ENCODE measurements around the gene CPEB1.
A peak's percentile ranks its signal among the peaks of the same experiment; 100 is the strongest.
"Not testable (repeated sequence)": the region's sequence is repeated elsewhere in the genome, so short reads cannot be mapped to it uniquely, and the experiment has no call there.

The CPEB1 gene

GRCh38 chr15:82650046-82650670, 3.0 kb upstream of the CPEB1 start:
- Histone ChIP-seq H3K36me3 (ENCODE audit: control insufficient read depth in 5 of 5, insufficient read depth in 5 of 5, low read length in 5 of 5) (no peaks in the 10 kb centered on the region), H3K9me3 (ENCODE audit: control insufficient read depth in 5 of 5, low read length in 5 of 5) (no peaks in the 10 kb centered on the region), H3K27me3 (ENCODE audit: control insufficient read depth in 5 of 5, insufficient read depth in 4 of 5, low read length in 5 of 5) (peaks cover 0 to 15% (median 11%) of the 10 kb centered on the region in 5 donors), H3K4me3 (ENCODE audit: low read depth in 1 of 5, low read length in 5 of 5) (no peak overlapping the region), H3K4me1 (ENCODE audit: control insufficient read depth in 5 of 5, insufficient read depth in 5 of 5, low read length in 5 of 5) (peaks cover 0 to 25% (median 23%) of the 10 kb centered on the region in 5 donors), H3K9ac (ENCODE audit: low read length in 5 of 5) (no peak overlapping the region), H3K27ac (ENCODE audit: low read depth, low read length) (no peak overlapping the region)

- Histone ChIP-seq H3K4me1 (ENCODE audit: control insufficient read depth in 5 of 5, insufficient read depth in 5 of 5, low read length in 5 of 5) (peaks cover 0 to 25% (median 23%) of the 10 kb centered on the region in 5 donors), H3K9me3 (ENCODE audit: control insufficient read depth in 5 of 5, low read length in 5 of 5) (no peaks in the 10 kb centered on the region), H3K9ac (ENCODE audit: low read length in 5 of 5) (no peak overlapping the region), H3K27ac (ENCODE audit: low read depth, low read length) (no peak overlapping the region), H3K27me3 (ENCODE audit: control insufficient read depth in 5 of 5, insufficient read depth in 4 of 5, low read length in 5 of 5) (peaks cover 0 to 15% (median 11%) of the 10 kb centered on the region in 5 donors), H3K36me3 (ENCODE audit: control insufficient read depth in 5 of 5, insufficient read depth in 5 of 5, low read length in 5 of 5) (no peaks in the 10 kb centered on the region), H3K4me3 (ENCODE audit: low read depth in 1 of 5, low read length in 5 of 5) (no peak overlapping the region)
Observed at GRCh38 chr15:82649226-82649999, 2.2 kb upstream of the CPEB1 start.

GRCh38 chr15:82648257-82649103, 1.3 kb upstream of the CPEB1 start:
- H3K36me3 ChIP-seq (ENCODE audit: control insufficient read depth in 5 of 5, insufficient read depth in 5 of 5, low read length in 5 of 5): no peaks in the 10 kb centered on the region
- no peak overlapping the region for H3K27ac ChIP-seq (ENCODE audit: low read depth, low read length)
- peak overlapping the region; percentile 48 to 65 (median 54) for H3K4me3 ChIP-seq (ENCODE audit: low read depth in 1 of 5, low read length in 5 of 5)
- peaks cover 0 to 25% (median 23%) of the 10 kb centered on the region in 5 donors for H3K4me1 ChIP-seq (ENCODE audit: control insufficient read depth in 5 of 5, insufficient read depth in 5 of 5, low read length in 5 of 5)
- peak overlapping the region in 1 of 5 donors; percentile 11 for H3K9ac ChIP-seq (ENCODE audit: low read length in 5 of 5)
- H3K9me3 ChIP-seq (ENCODE audit: control insufficient read depth in 5 of 5, low read length in 5 of 5): no peaks in the 10 kb centered on the region
- peaks cover 0 to 16% (median 13%) of the 10 kb centered on the region in 5 donors for H3K27me3 ChIP-seq (ENCODE audit: control insufficient read depth in 5 of 5, insufficient read depth in 4 of 5, low read length in 5 of 5)

- Histone ChIP-seq H3K9me3 (ENCODE audit: control insufficient read depth in 5 of 5, low read length in 5 of 5) (no peaks in the 10 kb centered on the region), H3K27ac (ENCODE audit: low read depth, low read length) (no peak overlapping the region), H3K4me1 (ENCODE audit: control insufficient read depth in 5 of 5, insufficient read depth in 5 of 5, low read length in 5 of 5) (peaks cover 0 to 25% (median 23%) of the 10 kb centered on the region in 5 donors), H3K27me3 (ENCODE audit: control insufficient read depth in 5 of 5, insufficient read depth in 4 of 5, low read length in 5 of 5) (peaks cover 0 to 16% (median 13%) of the 10 kb centered on the region in 5 donors), H3K36me3 (ENCODE audit: control insufficient read depth in 5 of 5, insufficient read depth in 5 of 5, low read length in 5 of 5) (no peaks in the 10 kb centered on the region), H3K9ac (ENCODE audit: low read length in 5 of 5) (peak overlapping the region in 1 of 5 donors; percentile 11), H3K4me3 (ENCODE audit: low read depth in 1 of 5, low read length in 5 of 5) (peak overlapping the region; percentile 48 to 65 (median 55))
Observed at GRCh38 chr15:82647835-82648256, 683 bp upstream of the CPEB1 start.

GRCh38 chr15:82646250-82647044, 716 bp downstream of the CPEB1 start:
- Histone ChIP-seq H3K27me3 (ENCODE audit: control insufficient read depth in 5 of 5, insufficient read depth in 4 of 5, low read length in 5 of 5) (peaks cover 0 to 18% (median 13%) of the 10 kb centered on the region in 5 donors), H3K9me3 (ENCODE audit: control insufficient read depth in 5 of 5, low read length in 5 of 5) (no peaks in the 10 kb centered on the region), H3K4me1 (ENCODE audit: control insufficient read depth in 5 of 5, insufficient read depth in 5 of 5, low read length in 5 of 5) (peaks cover 0 to 25% (median 23%) of the 10 kb centered on the region in 5 donors), H3K4me3 (ENCODE audit: low read depth in 1 of 5, low read length in 5 of 5) (peak overlapping the region in 4 of 5 donors; percentile 48 to 65 (median 54)), H3K36me3 (ENCODE audit: control insufficient read depth in 5 of 5, insufficient read depth in 5 of 5, low read length in 5 of 5) (no peaks in the 10 kb centered on the region), H3K9ac (ENCODE audit: low read length in 5 of 5) (peak overlapping the region in 1 of 5 donors; percentile 30), H3K27ac (ENCODE audit: low read depth, low read length) (no peak overlapping the region)

- H3K4me3 ChIP-seq (ENCODE audit: low read depth in 1 of 5, low read length in 5 of 5); H3K27ac ChIP-seq (ENCODE audit: low read depth, low read length); H3K9me3 ChIP-seq (ENCODE audit: control insufficient read depth in 5 of 5, low read length in 5 of 5); H3K36me3 ChIP-seq (ENCODE audit: control insufficient read depth in 5 of 5, insufficient read depth in 5 of 5, low read length in 5 of 5); H3K9ac ChIP-seq (ENCODE audit: low read length in 5 of 5): not testable (repeated sequence)
- peaks cover 0 to 25% (median 23%) of the 10 kb centered on the region in 5 donors for H3K4me1 ChIP-seq (ENCODE audit: control insufficient read depth in 5 of 5, insufficient read depth in 5 of 5, low read length in 5 of 5)
- H3K27me3 ChIP-seq (ENCODE audit: control insufficient read depth in 5 of 5, insufficient read depth in 4 of 5, low read length in 5 of 5): peaks cover 0 to 27% (median 16%) of the 10 kb centered on the region in 5 donors
Observed at GRCh38 chr15:82644967-82645852, 2.0 kb downstream of the CPEB1 start.

GRCh38 chr15:82643992-82644391, 3.2 kb downstream of the CPEB1 start:
- Histone ChIP-seq H3K27me3 (ENCODE audit: control insufficient read depth in 5 of 5, insufficient read depth in 4 of 5, low read length in 5 of 5) (peaks cover 0 to 28% (median 14%) of the 10 kb centered on the region in 5 donors), H3K9ac (ENCODE audit: low read length in 5 of 5) (no peak overlapping the region), H3K36me3 (ENCODE audit: control insufficient read depth in 5 of 5, insufficient read depth in 5 of 5, low read length in 5 of 5) (no peaks in the 10 kb centered on the region), H3K4me3 (ENCODE audit: low read depth in 1 of 5, low read length in 5 of 5) (no peak overlapping the region), H3K27ac (ENCODE audit: low read depth, low read length) (no peak overlapping the region), H3K4me1 (ENCODE audit: control insufficient read depth in 5 of 5, insufficient read depth in 5 of 5, low read length in 5 of 5) (peaks cover 0 to 25% (median 23%) of the 10 kb centered on the region in 5 donors), H3K9me3 (ENCODE audit: control insufficient read depth in 5 of 5, low read length in 5 of 5) (no peaks in the 10 kb centered on the region)

GRCh38 chr15:82642656-82643055, 4.5 kb downstream of the CPEB1 start:
- Histone ChIP-seq H3K27ac (ENCODE audit: low read depth, low read length) (no peak overlapping the region), H3K27me3 (ENCODE audit: control insufficient read depth in 5 of 5, insufficient read depth in 4 of 5, low read length in 5 of 5) (peaks cover 0 to 28% (median 5%) of the 10 kb centered on the region in 5 donors)

More at GRCh38 chr15:82642656-82643055, 4.5 kb downstream of the CPEB1 start:
- H3K9me3 ChIP-seq (ENCODE audit: control insufficient read depth in 5 of 5, low read length in 5 of 5): no peaks in the 10 kb centered on the region
- H3K36me3 ChIP-seq (ENCODE audit: control insufficient read depth in 5 of 5, insufficient read depth in 5 of 5, low read length in 5 of 5): no peaks in the 10 kb centered on the region
- H3K4me1 ChIP-seq (ENCODE audit: control insufficient read depth in 5 of 5, insufficient read depth in 5 of 5, low read length in 5 of 5): peaks cover 0 to 17% (median 16%) of the 10 kb centered on the region in 5 donors
- H3K9ac ChIP-seq (ENCODE audit: low read length in 5 of 5): no peak overlapping the region
- H3K4me3 ChIP-seq (ENCODE audit: low read depth in 1 of 5, low read length in 5 of 5): no peak overlapping the region

All from subcutaneous abdominal adipose tissue (tissue), 5 donors.